Gastroesophageal sphincter (tissue), 4 donors: ENCODE data around the gene TADA3. TPM values are rescaled to one million over a fixed set of nuclear protein-coding genes. Genes with fewer than 3 reads are reported as not detected.

Experiments used
- ATAC-seq: fragments of 150-250 bp; one replicate; pipeline ENCODE4 v1.9.1; 2016; ENCODE audit warnings: mild to moderate bottlenecking, moderate library complexity
- H3K27ac ChIP-seq, 4 donors: fragments of 200-600 bp; sonication (generic) in 3 of 4; 1 replicate in 3 of 4; 2 replicates in 1 of 4; pipeline ENCODE4 v1.5.1; 2016 to 2019
- H3K27me3 ChIP-seq: fragments of 200-600 bp; sonication (generic); one replicate; pipeline ENCODE4 v1.5.1; 2019
- H3K36me3 ChIP-seq, 2 donors: fragments of 200-600 bp; sonication (generic); one replicate each; pipeline ENCODE4 v1.5.1; 2019; ENCODE audit warnings: control low read depth in 1 of 2
- H3K4me1 ChIP-seq, 3 donors: fragments of 200-600 bp; sonication (generic); 1 replicate in 2 of 3; 2 replicates in 1 of 3; pipeline ENCODE4 v1.5.1; 2016 to 2019; ENCODE audit warnings: control low read depth in 2 of 3
- H3K4me3 ChIP-seq, 2 donors: fragments of 200-600 bp; sonication (generic); one replicate each; pipeline ENCODE4 v1.5.1; 2019; ENCODE audit warnings: mild to moderate bottlenecking in 1 of 2, moderate library complexity in 1 of 2
- H3K9me3 ChIP-seq, 3 donors: fragments of 200-600 bp; sonication (generic); one replicate each; pipeline ENCODE4 v1.5.1; 2017 to 2019; ENCODE audit warnings: control low read depth in 2 of 3
- EP300 ChIP-seq: sonication (generic); formaldehyde crosslinking; IDR thresholded peaks from one replicate; pipeline ENCODE4 v1.6.1; 2017; ENCODE audit warnings: antibody characterized with exemption, mild to moderate bottlenecking
- POLR2A ChIP-seq, 2 donors: fragments of 450-650 bp; IDR thresholded peaks; one replicate each; pipeline ENCODE4 v1.6.1; 2017; ENCODE audit warnings: antibody characterized with exemption in 2 of 2, mild to moderate bottlenecking in 2 of 2, moderate library complexity in 1 of 2
- POLR2AphosphoS5 ChIP-seq: sonication (generic); formaldehyde crosslinking; IDR thresholded peaks from one replicate; pipeline ENCODE4 v1.6.1; 2017; ENCODE audit warnings: antibody characterized with exemption
- WGBS, 2 donors: methylation state at CpG; one replicate each; pipeline ENCODE4 v1.1.5; 2018; ENCODE audit warnings: low coverage in 1 of 2; 5-methylcytosine and 5-hydroxymethylcytosine counted together
- total RNA-seq, 4 donors: library from RNA; depleted of rRNA; stranded (reverse); fragments of >200 nt; gene quantifications; one replicate each; pipeline ENCODE4 v1.1.0, GENCODE V29; 2016
- TF ChIP-seq, protein P1 (sequence below), 4 experiments: fragments of 200-600 bp in 2 of 4; fragments of 450-650 bp in 2 of 4; sonication (generic) in 1 of 4; IDR thresholded peaks; one replicate each; pipeline ENCODE4 v1.5.1; 2017 to 2019; ENCODE audit warnings: antibody characterized with exemption in 4 of 4, mild to moderate bottlenecking in 2 of 4, moderate library complexity in 2 of 4

Gene TADA3
- total RNA-seq, 4 donors from 2014 or later: 54.6 to 82.2 (median 66.0) TPM

DNA sequence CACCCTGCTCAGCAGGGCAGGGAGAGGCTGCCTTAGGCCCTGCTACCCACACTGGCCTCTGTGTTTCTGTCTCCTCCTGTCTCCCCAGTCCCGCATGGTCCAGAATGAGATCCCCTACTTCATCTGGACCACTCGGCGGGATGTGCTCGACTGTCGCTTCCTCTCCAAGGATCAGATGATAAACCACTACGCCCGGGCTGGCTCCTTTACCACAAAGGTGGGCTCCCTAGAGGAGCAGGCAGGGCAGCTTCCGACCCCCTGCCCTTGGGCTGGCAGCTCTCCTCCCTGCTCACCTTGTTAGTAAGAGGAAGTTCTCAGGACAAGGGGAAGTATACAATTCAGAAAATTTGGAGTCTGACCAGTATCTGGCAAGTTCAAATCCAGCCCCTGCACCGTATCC is 23.7 kb upstream of the TADA3 start:
- no peaks in the 10 kb centered on the region for H3K9me3 ChIP-seq
- H3K4me3 ChIP-seq: no peak overlapping the region
- peaks cover 0 to 51% of the 10 kb centered on the region in 2 donors for H3K36me3 ChIP-seq
- ATAC-seq: no peak
- TF ChIP-seq, protein P1, sequence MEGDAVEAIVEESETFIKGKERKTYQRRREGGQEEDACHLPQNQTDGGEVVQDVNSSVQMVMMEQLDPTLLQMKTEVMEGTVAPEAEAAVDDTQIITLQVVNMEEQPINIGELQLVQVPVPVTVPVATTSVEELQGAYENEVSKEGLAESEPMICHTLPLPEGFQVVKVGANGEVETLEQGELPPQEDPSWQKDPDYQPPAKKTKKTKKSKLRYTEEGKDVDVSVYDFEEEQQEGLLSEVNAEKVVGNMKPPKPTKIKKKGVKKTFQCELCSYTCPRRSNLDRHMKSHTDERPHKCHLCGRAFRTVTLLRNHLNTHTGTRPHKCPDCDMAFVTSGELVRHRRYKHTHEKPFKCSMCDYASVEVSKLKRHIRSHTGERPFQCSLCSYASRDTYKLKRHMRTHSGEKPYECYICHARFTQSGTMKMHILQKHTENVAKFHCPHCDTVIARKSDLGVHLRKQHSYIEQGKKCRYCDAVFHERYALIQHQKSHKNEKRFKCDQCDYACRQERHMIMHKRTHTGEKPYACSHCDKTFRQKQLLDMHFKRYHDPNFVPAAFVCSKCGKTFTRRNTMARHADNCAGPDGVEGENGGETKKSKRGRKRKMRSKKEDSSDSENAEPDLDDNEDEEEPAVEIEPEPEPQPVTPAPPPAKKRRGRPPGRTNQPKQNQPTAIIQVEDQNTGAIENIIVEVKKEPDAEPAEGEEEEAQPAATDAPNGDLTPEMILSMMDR (IDR thresholded peaks at IDR 0.05): no peak
- TF ChIP-seq EP300 (no peak), POLR2AphosphoS5 (no peak)
- peaks cover 0 to 9% (median 2%) of the 10 kb centered on the region in 3 donors for H3K4me1 ChIP-seq
- H3K27ac ChIP-seq: no peak overlapping the region
- WGBS, 2 donors: 89 to 100% methylated on average over 1 to 9 of the region's 9 CpGs
- H3K27me3 ChIP-seq: no peaks in the 10 kb centered on the region

DNA sequence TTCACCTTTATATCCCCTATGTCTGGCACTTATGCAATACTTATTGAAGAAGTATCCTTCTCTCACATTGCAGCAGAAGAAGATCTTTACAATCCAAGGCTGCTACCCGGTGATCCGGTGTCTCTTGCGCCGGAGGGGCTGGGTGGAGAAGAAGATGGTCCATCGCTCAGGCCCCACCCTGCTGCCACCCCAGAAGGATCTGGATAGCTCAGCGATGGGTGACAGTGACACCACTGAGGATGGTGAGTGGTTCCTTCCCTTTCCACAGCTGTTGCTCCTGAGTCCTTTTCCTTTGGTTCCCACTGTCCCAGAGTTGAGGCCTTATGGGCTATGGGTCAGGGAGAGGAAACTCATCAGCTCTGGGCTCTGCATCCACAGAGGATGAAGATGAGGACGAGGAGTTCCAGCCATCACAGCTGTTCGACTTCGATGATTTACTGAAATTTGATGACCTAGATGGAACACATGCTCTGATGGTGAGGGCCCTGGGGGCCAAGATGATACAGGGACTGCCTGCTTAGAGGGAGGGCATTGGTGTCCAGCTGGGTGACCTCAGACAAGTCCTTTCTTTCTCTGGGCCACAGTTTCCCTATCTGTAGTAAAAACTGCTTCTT is 20.7 kb upstream of the TADA3 start:
- WGBS, 2 donors: 95 to 96% methylated on average over 4 to 5 of the region's 9 CpGs
- H3K36me3 ChIP-seq: peaks cover 0 to 35% of the 10 kb centered on the region in 2 donors
- peaks cover 0 to 31% (median 8%) of the 10 kb centered on the region in 3 donors for H3K4me1 ChIP-seq

DNA sequence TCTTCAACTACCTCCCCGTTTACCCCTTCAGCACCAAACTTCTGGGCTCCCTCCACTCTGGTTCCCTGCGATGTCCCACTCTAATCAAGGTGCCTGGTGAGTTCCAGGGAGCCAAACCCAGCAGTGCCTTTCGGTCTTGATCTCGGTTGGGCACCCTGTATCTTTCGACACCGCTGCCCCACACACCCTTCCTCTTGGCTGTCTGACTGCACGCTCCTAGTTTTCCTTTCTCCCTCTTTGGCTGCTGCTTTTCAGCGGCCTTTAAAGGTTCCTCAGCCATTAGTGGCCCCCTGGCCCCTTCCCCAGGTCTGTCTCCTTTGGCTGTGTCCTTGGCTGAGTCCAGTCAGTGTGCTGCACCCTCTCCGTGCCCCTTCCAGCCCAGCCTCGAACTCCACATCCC is 18.6 kb upstream of the TADA3 start:
- no peaks in the 10 kb centered on the region for H3K27me3 ChIP-seq
- H3K36me3 ChIP-seq: peaks cover 0 to 45% of the 10 kb centered on the region in 2 donors
- peak overlapping the region; percentile 93 to 98 (median 95) for H3K27ac ChIP-seq
- H3K9me3 ChIP-seq: no peaks in the 10 kb centered on the region
- no peak for ATAC-seq
- H3K4me3 ChIP-seq: peak overlapping the region; percentile 77 to 85
- TF ChIP-seq EP300 (no peak), POLR2A (IDR thresholded peaks at IDR 0.05) (no peak), POLR2AphosphoS5 (no peak)
- TF ChIP-seq, protein P1 (IDR thresholded peaks at IDR 0.05): no peak
- peaks cover 0 to 31% (median 8%) of the 10 kb centered on the region in 3 donors for H3K4me1 ChIP-seq
- 35 to 41% methylated on average over 6 to 10 of the region's 10 CpGs for WGBS, 2 donors

More for the DNA sequence above, 20.7 kb upstream of the TADA3 start:
- no peak overlapping the region for H3K27ac ChIP-seq
- ATAC-seq: no peak
- no peak overlapping the region for H3K4me3 ChIP-seq
- TF ChIP-seq POLR2A (IDR thresholded peaks at IDR 0.05) (no peak), EP300 (no peak), POLR2AphosphoS5 (no peak)
- TF ChIP-seq, protein P1 (IDR thresholded peaks at IDR 0.05): no peak
- no peaks in the 10 kb centered on the region for H3K27me3 ChIP-seq
- H3K9me3 ChIP-seq: no peaks in the 10 kb centered on the region

DNA sequence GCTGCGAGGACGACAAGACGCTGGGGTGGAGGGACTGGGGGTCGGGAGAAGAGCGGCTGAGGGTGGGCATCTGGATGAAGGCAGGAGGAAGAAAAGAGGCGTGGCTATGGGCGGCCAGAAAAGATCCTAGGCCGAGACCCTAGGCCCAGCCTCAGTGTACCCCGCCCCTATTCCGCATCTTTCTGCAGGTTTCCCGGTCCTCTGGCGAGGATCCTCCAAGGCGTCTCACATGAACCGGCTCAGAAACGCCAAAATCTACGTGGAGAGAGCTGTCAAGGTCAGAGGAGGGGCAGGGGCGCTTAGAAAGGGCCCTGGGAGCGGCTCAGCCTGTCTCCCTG is 18.1 kb upstream of the TADA3 start:
- H3K27ac ChIP-seq: peak overlapping the region; percentile 93 to 98 (median 95)
- peaks cover 0 to 31% (median 8%) of the 10 kb centered on the region in 3 donors for H3K4me1 ChIP-seq
- TF ChIP-seq POLR2AphosphoS5 (no peak), POLR2A (IDR thresholded peaks at IDR 0.05) (no peak), EP300 (no peak)
- TF ChIP-seq, protein P1 (IDR thresholded peaks at IDR 0.05): no peak
- peak; percentile 30 for ATAC-seq
- no peaks in the 10 kb centered on the region for H3K9me3 ChIP-seq
- WGBS, 2 donors: 0% methylated on average over 6 of the region's 18 CpGs; no CpG with 5 or more reads in 1 of the 2 donors
- peak overlapping the region; percentile 77 to 85 for H3K4me3 ChIP-seq
- H3K36me3 ChIP-seq: peaks cover 0 to 45% of the 10 kb centered on the region in 2 donors
- no peaks in the 10 kb centered on the region for H3K27me3 ChIP-seq
